ENCODE measurements around the gene UBC. TPM values are rescaled to one million over a fixed set of nuclear protein-coding genes. Genes with fewer than 3 reads are reported as not detected.

The UBC gene
- total RNA-seq, 8 experiments from 2014 or later: 779 to 1,904 (median 1,306) TPM

Other genes starting within 250 kb of the UBC start
- gene SCARB1, start 50.8 kb downstream of the UBC start, total RNA-seq: 100 to 1,000 TPM in 1 of 8 experiments, 10 to 100 TPM in 4, 1 to 10 TPM in 3; 7.9 to 129 (median 15.1) TPM
- 10 to 100 TPM in 4 of 8 experiments, 1 to 10 TPM in 4; 5.0 to 32.4 (median 11.0) TPM for gene DHX37, start 74.5 kb upstream of the UBC start, total RNA-seq
- 10 to 100 TPM in 2 of 8 experiments, 1 to 10 TPM in 6; 2.4 to 16.0 (median 4.2) TPM for gene BRI3BP, start 79.0 kb upstream of the UBC start, total RNA-seq
- gene AACS, start 150.8 kb upstream of the UBC start, total RNA-seq: 10 to 100 TPM; 12.0 to 38.3 (median 15.8) TPM